Breast epithelium (tissue), 4 donors: ENCODE data around the gene THOC6. TPM values are rescaled to one million over a fixed set of nuclear protein-coding genes. Genes with fewer than 3 reads are reported as not detected.

Source experiments
- DNase-seq, 2 donors: peaks; one replicate each; pipeline ENCODE4 v3.0.0-alpha.2; 2019; ENCODE audit warnings: low spot score in 2 of 2
- H3K27ac ChIP-seq, 2 donors: fragments of 200-600 bp; sonication (generic) in 1 of 2; one replicate each; pipeline ENCODE4 v1.5.1; 2016 to 2019; ENCODE audit warnings: mild to moderate bottlenecking in 1 of 2
- H3K27me3 ChIP-seq, 2 donors: fragments of 200-600 bp; sonication (generic) in 1 of 2; one replicate each; pipeline versions ENCODE4 v1.5.1 to v1.6.0; 2017 to 2019; ENCODE audit warnings: control low read depth in 1 of 2, mild to moderate bottlenecking in 1 of 2
- H3K36me3 ChIP-seq: fragments of 200-600 bp; one replicate; pipeline ENCODE4 v1.5.1; 2019
- H3K4me1 ChIP-seq, 2 donors: fragments of 200-600 bp; sonication (generic); one replicate each; pipeline ENCODE4 v1.5.1; 2016 to 2019; ENCODE audit warnings: control low read depth in 1 of 2
- H3K4me3 ChIP-seq, 3 donors: fragments of 200-600 bp; sonication (generic); 1 replicate in 2 of 3; 2 replicates in 1 of 3; pipeline ENCODE4 v1.5.1; 2016 to 2019; ENCODE audit warnings: mild to moderate bottlenecking in 3 of 3, moderate library complexity in 2 of 3
- H3K9me3 ChIP-seq, 2 donors: fragments of 200-600 bp; sonication (generic) in 1 of 2; one replicate each; pipeline ENCODE4 v1.5.1; 2016 to 2019; ENCODE audit warnings: control low read depth in 1 of 2
- CTCF ChIP-seq, 3 donors: fragments of 450-650 bp; IDR thresholded peaks; one replicate each; pipeline ENCODE4 v1.5.1; 2016 to 2017; ENCODE audit warnings: antibody characterized with exemption in 3 of 3, mild to moderate bottlenecking in 3 of 3, moderate library complexity in 3 of 3
- POLR2A ChIP-seq: fragments of 450-650 bp; IDR thresholded peaks from one replicate; pipeline ENCODE4 v1.6.1; 2016; ENCODE audit warnings: antibody characterized with exemption, mild to moderate bottlenecking, moderate library complexity
- POLR2AphosphoS5 ChIP-seq, 3 donors: sonication (generic); formaldehyde crosslinking; IDR thresholded peaks; one replicate each; pipeline ENCODE4 v1.6.1; 2017; ENCODE audit warnings: antibody characterized with exemption in 3 of 3
- intact Hi-C: fragments of 100-400 bp; cut with DNase I; formaldehyde crosslinking; loops from one replicate; pipeline ENCODE4 v1.15.1; 2023; ENCODE audit warnings: low total_unique reads
- total RNA-seq, 3 donors: library from RNA; depleted of rRNA; stranded (reverse); fragments of >200 nt; gene quantifications; one replicate each; pipeline ENCODE4 v1.1.0, GENCODE V29; 2016

The THOC6 gene
- total RNA-seq, 3 donors from 2014 or later: 15.5 to 26.1 (median 18.4) TPM

GRCh38 chr16:3062553-3062952 is 38.7 kb downstream of the THOC6 start:
- no peak for DNase-seq
- Histone ChIP-seq H3K4me3 (no peak overlapping the region), H3K9me3 (no peaks in the 10 kb centered on the region), H3K27ac (no peak overlapping the region), H3K36me3 (no peaks in the 10 kb centered on the region), H3K27me3 (no peaks in the 10 kb centered on the region), H3K4me1 (no peaks in the 10 kb centered on the region)
- TF ChIP-seq POLR2A (no peak), CTCF (IDR thresholded peaks at IDR 0.05) (no peak), POLR2AphosphoS5 (IDR thresholded peaks at IDR 0.05) (no peak)
- intact Hi-C loops: no loop called here

- intact Hi-C loops: no loop called here
- TF ChIP-seq POLR2AphosphoS5 (IDR thresholded peaks at IDR 0.05): no peak
- TF ChIP-seq POLR2A: no peak
- no peak for TF ChIP-seq CTCF (IDR thresholded peaks at IDR 0.05)
Observed at GRCh38 chr16:3063625-3064386, 40.0 kb downstream of the THOC6 start.

GRCh38 chr16:3065069-3065741 is 41.4 kb downstream of the THOC6 start, which contains the start of gene IL32:
TSS of gene IL32 (plus strand) at chr16:3065640. CDS start at chr16:3065812, 172 bp downstream.
- intact Hi-C loops: no loop called here
- TF ChIP-seq POLR2AphosphoS5 (IDR thresholded peaks at IDR 0.05) (no peak), POLR2A (no peak)
- no peaks in the 10 kb centered on the region for H3K9me3 ChIP-seq
- peak within 1 kb of the TSS; percentile 27 to 46 (median 35) for H3K4me3 ChIP-seq
- H3K27ac ChIP-seq: peak within 1 kb of the TSS; percentile 17 to 53
- no peaks in the 10 kb centered on the region for H3K36me3 ChIP-seq
- H3K27me3 ChIP-seq: no peaks in the 10 kb centered on the region
- no peak for DNase-seq
- H3K4me1 ChIP-seq: no peaks in the 10 kb centered on the region

More at GRCh38 chr16:3063625-3064386, 40.0 kb downstream of the THOC6 start:
- Histone ChIP-seq H3K4me3 (no peak overlapping the region), H3K9me3 (no peaks in the 10 kb centered on the region), H3K27ac (no peak overlapping the region), H3K36me3 (no peaks in the 10 kb centered on the region), H3K27me3 (no peaks in the 10 kb centered on the region), H3K4me1 (no peaks in the 10 kb centered on the region)
- DNase-seq: no peak

- no peaks in the 10 kb centered on the region for H3K36me3 ChIP-seq
- no peaks in the 10 kb centered on the region for H3K9me3 ChIP-seq
- no peak for DNase-seq
- H3K4me3 ChIP-seq: peak overlapping the region; percentile 27 to 46 (median 35)
- H3K27me3 ChIP-seq: no peaks in the 10 kb centered on the region
- intact Hi-C loops: no loop called here
- peak overlapping the region in 1 of 2 donors; percentile 53 for H3K27ac ChIP-seq
- no peak for TF ChIP-seq POLR2AphosphoS5 (IDR thresholded peaks at IDR 0.05)
- TF ChIP-seq POLR2A: no peak
- no peak for TF ChIP-seq CTCF (IDR thresholded peaks at IDR 0.05)
- H3K4me1 ChIP-seq: no peaks in the 10 kb centered on the region
Observed at GRCh38 chr16:3065742-3066439, 42.1 kb downstream of the THOC6 start.

- no peaks in the 10 kb centered on the region for H3K36me3 ChIP-seq
- H3K9me3 ChIP-seq: no peaks in the 10 kb centered on the region
- H3K4me1 ChIP-seq: no peaks in the 10 kb centered on the region
- no peak for TF ChIP-seq POLR2A
- no peak for TF ChIP-seq CTCF (IDR thresholded peaks at IDR 0.05)
- TF ChIP-seq POLR2AphosphoS5 (IDR thresholded peaks at IDR 0.05): no peak
- H3K27ac ChIP-seq: no peak overlapping the region
- no peaks in the 10 kb centered on the region for H3K27me3 ChIP-seq
- intact Hi-C loops: no loop called here
- DNase-seq: no peak
- peak overlapping the region; percentile 27 to 46 (median 35) for H3K4me3 ChIP-seq
Observed at GRCh38 chr16:3066440-3066748, 42.6 kb downstream of the THOC6 start.
